Measurements from ENCODE around the gene PLXNA1.

- no peak for TF ChIP-seq POLR2A (IDR thresholded peaks at IDR 0.05)
- no peak for TF ChIP-seq CTCF (IDR thresholded peaks at IDR 0.05)
- no peak for TF ChIP-seq POLR2AphosphoS5 (IDR thresholded peaks at IDR 0.05)
These were observed 37.7 kb upstream of the PLXNA1 start for GRCh38 chr3:126945171-126945721.
